Measurements from ENCODE around the gene AP1G2.

The AP1G2 gene

DNA sequence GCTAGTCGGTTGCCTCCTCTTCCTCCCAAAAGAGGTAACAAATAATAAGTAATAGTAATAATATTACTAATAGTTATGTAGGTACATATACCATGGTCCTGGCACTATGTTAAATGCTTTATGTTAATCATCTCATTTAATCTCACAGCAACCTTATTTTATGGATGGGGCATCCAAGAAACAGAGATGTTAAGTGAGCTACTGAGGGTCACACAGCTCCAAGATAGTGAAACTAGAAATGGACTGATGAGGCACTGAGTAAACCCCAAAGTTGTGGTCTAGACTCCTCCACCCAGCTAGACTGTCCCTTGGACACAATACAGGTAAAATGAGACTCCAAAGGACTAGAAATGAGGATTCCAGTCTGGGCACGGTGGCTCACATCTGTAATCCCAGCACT lies 31.1 kb downstream of the AP1G2 start:
- no peak for DNase-seq

GRCh38 chr14:23535943-23536342 lies 31.6 kb downstream of the AP1G2 start:
- no peak for DNase-seq

DNA sequence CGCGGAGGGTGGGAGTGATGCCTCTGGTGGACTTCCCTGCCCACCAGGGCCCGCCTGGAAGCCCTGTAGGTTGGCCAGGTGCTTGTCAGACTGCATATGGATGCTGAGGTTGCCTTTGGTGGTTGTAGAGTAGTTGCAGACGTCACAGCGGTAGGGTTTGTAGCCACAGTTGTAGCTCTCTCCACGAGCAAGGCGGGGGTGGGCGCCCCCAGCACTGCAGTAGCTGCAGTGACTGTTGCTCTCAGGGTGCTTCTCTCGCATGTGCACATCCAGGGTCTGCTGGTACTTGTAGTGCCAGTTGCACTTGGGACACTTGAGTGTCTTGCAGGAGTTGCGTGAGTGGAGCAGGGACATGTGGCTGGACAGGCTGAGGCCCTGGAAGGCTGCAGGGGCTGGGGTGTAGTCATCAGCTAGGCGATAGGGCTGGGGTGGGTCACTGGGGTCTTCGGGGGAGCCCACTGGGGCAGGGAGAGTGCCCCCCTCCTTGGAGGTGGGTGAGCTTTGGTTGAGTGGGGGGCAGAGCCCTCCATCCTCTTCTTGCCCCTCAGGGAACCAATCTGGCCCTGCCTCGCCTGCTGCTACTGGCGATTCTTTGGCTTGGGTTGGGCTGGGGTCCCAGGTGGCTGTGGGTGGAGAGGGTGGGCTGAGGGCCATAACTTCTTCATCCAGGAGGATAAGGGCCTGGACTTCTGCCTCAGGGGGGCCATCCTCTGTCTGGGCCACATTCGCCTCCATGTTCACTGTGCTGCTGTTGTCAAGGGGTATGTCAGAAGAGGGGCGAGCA lies 33.7 kb downstream of the AP1G2 start:
- DNase-seq, result no peak

- no peak for DNase-seq
These were observed 34.9 kb downstream of the AP1G2 start for GRCh38 chr14:23532658-23533057.

DNA sequence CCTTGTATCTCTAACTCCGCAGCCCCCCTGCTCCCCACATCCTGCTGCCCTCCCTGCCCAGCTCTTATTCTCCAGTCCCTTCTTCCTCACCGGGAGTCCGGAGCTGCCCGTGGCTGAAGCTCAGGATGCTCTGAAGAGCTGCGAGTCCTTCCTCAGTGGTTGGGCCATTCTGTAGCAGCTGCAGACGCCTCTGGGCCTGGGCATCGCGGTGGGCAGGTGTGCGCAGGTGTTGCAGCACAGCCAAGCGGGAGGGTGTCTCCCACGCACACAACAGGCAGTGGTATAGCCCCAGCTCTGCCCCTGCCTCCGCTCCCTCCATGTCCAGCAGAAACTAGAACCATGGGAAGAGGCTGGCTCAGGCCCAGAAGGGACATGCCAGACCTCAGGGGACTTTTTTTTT lies 36.2 kb downstream of the AP1G2 start:
- DNase-seq, result no peak

- no peak for DNase-seq
These were observed 37.1 kb downstream of the AP1G2 start for GRCh38 chr14:23530375-23531055.

- DNase-seq, result no peak
These were observed 38.6 kb downstream of the AP1G2 start for GRCh38 chr14:23529016-23529415.

DNA sequence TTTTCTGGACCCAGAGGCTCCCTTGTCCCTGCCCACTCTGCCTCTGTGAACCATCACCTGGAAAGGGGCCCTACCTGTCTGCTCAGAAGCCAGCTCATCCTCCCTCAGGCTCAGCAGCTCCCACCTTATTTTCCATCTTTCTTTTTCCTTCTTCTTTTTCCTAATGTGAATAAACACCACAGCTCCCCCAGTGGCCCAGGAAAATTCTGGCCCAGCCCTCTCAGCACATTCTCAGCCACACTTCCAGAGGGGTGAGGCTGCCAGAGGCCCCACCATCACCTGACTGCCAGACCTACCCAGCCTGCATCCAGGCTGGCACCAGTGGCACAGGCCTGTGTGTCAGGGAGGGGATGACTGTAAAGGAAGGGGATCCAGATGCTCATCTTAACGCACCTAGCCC lies 39.0 kb downstream of the AP1G2 start:
- no peak for DNase-seq

- no peak for DNase-seq
These were observed 42.0 kb downstream of the AP1G2 start for GRCh38 chr14:23525611-23526010.

DNA sequence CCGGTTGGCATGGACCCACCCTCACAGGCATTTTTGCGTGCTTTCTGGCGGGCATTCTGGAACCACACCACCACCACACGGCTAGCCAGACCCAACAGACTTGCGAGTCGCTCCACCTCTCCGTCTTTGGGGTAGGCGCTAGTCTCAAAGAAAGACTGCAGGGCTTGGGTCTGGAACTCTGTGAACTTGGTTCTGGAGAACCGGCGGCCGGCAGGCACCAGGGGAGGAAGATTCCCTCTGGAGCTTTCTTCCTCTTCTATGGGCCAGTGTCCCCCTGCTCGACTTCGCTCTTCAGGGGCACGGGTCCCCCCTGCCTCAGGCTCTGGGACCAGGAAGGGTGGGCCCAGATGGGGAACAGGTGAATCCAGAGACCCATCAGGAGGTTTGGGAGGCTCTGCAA lies 42.6 kb downstream of the AP1G2 start:
- no peak for DNase-seq

DNA sequence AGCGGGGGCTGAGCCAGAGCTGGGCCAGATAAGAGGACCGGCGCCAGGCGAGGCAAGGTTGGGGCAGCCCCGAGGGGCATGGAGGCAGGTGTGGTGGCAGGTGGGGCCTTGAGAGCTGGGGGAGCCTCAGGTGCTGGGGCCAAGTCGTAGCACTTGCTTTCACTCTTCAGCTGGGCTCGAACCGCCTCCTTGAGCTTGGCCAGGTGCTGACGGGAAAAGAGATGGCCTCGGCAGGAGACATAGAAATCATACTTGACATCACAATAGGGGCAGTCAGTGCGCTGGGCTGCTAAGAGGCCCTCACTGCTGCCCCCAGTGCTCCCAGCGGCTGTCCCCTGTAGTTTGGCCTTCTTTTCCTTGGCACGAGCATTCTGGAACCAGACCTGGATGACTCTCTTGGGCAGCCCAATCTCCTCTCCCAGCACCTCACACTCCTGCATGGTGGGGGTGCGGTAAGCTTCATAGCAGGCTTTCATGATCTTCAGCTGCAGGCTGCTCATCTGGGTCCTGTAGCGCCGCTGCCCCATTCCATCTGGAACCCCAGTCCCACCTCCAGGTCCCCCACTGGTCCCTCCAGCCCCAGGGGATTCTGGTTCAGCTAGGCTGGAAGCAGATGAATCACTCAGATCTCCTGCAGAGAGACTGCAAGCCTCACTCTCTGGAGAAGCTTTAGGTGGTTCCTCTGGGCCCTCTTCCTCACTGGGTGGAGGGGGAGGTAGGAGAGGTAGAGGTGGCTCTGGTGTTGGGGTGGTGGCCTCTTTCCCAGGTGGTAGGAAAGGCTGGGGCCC lies 44.2 kb downstream of the AP1G2 start:
- no peak for DNase-seq

GRCh38 chr14:23522643-23523198 lies 44.9 kb downstream of the AP1G2 start:
- DNase-seq, result no peak

- DNase-seq, result no peak
These were observed 45.6 kb downstream of the AP1G2 start for GRCh38 chr14:23521785-23522640.

- DNase-seq, result no peak
These were observed 46.6 kb downstream of the AP1G2 start for GRCh38 chr14:23520899-23521533.

GRCh38 chr14:23518709-23519108 lies 48.9 kb downstream of the AP1G2 start:
- DNase-seq, result no peak

DNA sequence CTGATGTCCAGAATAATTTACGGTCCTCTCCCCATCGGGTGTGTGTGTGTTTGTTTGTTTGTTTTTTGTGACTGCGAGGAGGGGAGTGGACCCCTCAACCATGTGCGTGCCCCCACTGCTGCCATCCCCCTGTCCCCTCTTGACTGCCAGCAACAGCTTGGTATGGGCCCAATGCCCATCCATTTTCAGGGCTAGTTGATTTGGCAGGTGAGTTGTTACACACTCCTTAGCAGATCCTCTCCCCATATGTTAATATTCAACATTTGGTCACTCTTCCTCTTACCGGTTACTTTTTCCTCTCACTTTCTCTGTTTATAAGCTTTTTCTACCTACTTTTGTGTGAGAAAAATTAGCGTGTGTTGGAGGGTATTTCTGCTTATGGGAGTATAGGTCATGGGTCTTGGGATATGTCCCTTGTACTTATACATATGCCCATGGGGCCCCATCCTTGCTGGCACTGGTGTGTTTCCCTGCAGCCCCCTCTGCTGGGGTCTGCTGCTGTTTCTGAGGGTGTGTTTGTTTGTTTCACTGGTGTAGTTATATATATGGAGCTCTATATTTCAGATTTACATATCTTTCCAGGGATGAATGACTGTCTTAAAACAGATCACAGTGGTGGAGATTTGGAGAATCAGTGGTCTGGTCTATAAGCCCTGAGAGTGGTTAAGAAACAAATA lies 49.8 kb downstream of the AP1G2 start:
- no peak for DNase-seq

DNA sequence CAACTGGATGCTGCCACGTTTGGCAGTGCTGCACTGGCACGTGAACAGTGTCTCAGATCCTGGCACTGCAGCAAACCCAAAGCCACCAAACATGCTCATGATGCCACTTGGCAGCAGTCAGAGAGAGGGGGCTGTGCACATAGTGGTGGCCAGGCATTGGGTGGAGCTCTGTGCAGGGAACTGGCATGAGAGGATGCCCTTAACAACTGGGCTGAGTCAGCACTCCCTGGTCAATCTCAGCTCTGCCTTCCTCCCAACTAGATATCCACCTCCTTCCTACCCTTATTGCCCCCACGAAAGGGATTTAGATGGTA lies 53.0 kb downstream of the AP1G2 start:
- peak in 1 of 2 experiments; percentile 31 for DNase-seq

DNA sequence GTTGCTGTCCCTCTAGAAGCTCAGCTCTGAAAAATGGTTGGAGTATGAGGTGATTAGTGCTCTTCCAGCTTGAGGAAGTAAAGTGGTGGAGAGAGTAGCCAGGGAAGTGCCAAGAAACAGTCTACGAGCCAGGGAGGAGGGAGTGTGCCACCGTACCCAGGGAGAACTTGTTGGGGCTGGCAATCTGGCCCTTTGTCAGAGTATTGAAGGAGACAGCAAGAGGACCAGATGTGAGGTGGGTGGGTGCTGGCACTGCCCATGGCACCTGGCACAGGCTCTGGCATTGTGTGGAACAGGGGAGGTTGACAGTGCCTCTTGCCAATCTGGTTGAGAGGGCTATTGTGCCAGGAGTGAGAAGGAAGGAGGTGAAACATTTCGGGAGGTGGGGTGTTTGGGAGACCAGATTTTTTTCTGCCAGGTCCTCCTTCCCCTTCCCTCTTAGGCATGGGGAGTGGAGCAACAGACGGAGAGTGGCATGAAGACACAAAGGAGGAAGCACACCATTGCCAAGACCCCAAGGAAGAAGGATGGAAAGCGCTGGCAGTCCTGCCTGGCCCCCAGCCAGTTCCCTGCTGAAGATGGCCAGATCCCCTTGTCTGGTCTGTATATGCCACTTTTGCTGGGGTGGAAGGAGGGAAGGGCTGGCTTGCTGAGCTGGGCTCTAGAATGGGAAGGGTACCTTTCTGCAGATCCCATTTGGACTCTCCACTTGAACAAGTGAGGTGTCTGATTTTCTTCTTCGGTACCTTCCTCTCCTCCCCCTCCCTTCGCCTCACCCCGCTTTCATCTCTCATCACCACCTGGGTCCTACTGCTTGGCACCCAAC lies 53.6 kb downstream of the AP1G2 start:
- DNase-seq, result peak in 1 of 2 experiments; percentile 27

GRCh38 chr14:23513005-23513817 lies 54.4 kb downstream of the AP1G2 start:
- peak; percentile 22 for DNase-seq

DNA sequence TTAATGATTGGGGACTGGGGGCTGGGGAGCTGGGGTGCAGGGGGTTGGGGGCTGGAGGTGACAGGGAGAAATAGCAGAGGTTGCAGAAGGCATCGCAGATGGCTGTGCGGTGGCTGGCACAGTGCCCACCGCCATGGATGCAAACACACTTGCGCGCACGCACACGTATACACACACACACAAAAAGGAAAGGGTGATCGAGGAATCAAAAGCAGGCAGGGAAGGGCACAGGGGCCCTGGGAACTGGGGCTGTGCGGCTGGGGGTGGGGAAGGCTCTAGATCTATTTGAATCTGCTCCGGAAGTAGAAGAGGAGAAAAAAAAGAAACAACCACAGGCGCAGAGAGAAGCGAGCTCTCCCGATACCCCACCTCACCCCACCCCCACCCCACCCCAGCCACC lies 55.4 kb downstream of the AP1G2 start:
- DNase-seq, result peak; percentile 49
